B cell (primary cell): Measurements from ENCODE around the gene BEND7.

Experiments
- EZH2 ChIP-seq: IDR thresholded peaks from 2 replicates; pipeline ENCODE4 v1.6.1; 2012; ENCODE audit warnings: borderline replicate concordance, low read depth, mild to moderate bottlenecking, moderate library complexity, low read length; ENCODE audit not compliant: insufficient read depth, poor library complexity, severe bottlenecking
- TF ChIP-seq, protein P1 (sequence below): fragments of 200-600 bp; IDR thresholded peaks from one replicate; pipeline ENCODE4 v1.8.0; 2022; ENCODE audit warnings: antibody characterized with exemption, mild to moderate bottlenecking

DNA sequence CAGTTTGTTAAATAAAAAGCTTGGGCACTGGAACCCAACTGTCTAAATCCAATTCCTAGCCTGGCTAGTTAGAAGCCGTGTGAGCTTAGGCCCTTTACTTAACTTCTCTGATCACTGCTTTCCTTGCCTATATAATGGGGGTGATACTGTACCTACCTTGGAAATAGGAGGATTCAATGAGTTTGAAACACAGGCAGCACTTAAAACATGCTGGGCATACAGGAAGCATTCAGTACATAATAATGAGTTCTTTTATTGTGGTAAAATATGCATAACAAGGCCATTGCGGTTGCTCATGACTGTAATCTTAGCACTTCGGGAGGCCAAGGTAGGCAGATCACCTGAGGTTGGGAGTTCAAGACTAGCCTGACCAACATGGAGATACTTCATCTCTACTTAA, 133.3 kb downstream of the BEND7 start:
- TF ChIP-seq, protein P1, sequence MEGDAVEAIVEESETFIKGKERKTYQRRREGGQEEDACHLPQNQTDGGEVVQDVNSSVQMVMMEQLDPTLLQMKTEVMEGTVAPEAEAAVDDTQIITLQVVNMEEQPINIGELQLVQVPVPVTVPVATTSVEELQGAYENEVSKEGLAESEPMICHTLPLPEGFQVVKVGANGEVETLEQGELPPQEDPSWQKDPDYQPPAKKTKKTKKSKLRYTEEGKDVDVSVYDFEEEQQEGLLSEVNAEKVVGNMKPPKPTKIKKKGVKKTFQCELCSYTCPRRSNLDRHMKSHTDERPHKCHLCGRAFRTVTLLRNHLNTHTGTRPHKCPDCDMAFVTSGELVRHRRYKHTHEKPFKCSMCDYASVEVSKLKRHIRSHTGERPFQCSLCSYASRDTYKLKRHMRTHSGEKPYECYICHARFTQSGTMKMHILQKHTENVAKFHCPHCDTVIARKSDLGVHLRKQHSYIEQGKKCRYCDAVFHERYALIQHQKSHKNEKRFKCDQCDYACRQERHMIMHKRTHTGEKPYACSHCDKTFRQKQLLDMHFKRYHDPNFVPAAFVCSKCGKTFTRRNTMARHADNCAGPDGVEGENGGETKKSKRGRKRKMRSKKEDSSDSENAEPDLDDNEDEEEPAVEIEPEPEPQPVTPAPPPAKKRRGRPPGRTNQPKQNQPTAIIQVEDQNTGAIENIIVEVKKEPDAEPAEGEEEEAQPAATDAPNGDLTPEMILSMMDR = no peak
- TF ChIP-seq EZH2 = no peak
